GM12875 (cell line): ENCODE results near the gene TBC1D24.

Source experiments
- H3K4me3 ChIP-seq: one replicate; pipeline ENCODE4 v1.5.1; 2011; ENCODE audit warnings: low read depth, low read length, control low read depth
- CTCF ChIP-seq: IDR thresholded peaks from 2 replicates; pipeline ENCODE4 v1.5.1; 2011; ENCODE audit warnings: low read depth, mild to moderate bottlenecking, control low read depth, inconsistent platforms, low read length, moderate library complexity, borderline replicate concordance; ENCODE audit not compliant: insufficient read depth

TBC1D24 gene

GRCh38 chr16:2511128-2511800 lies 36.3 kb downstream of the TBC1D24 start:
- TF ChIP-seq CTCF: no peak
- H3K4me3 ChIP-seq: no peak overlapping the region

GRCh38 chr16:2511996-2512734 lies 37.2 kb downstream of the TBC1D24 start:
- H3K4me3 ChIP-seq: no peak overlapping the region
- no peak for TF ChIP-seq CTCF

- peak overlapping the region; percentile 90 for H3K4me3 ChIP-seq
- peak; percentile 24; the same call in 1 of the 2 replicates for TF ChIP-seq CTCF
These were observed 37.9 kb downstream of the TBC1D24 start for GRCh38 chr16:2512735-2513404.

- H3K4me3 ChIP-seq: peak within 1 kb of the TSS; percentile 90
- TF ChIP-seq CTCF: no peak
These were observed 38.7 kb downstream of the TBC1D24 start, which contains the start of gene ATP6V0C for GRCh38 chr16:2513405-2514332. ATP6V0C (plus strand) TSS chr16:2513952; CDS start chr16:2514104, 152 bp downstream.

GRCh38 chr16:2514333-2515179 lies 39.6 kb downstream of the TBC1D24 start:
- no peak for TF ChIP-seq CTCF
- peak overlapping the region; percentile 90 for H3K4me3 ChIP-seq
